GM12878 (cell line): ENCODE results near the gene AIFM3. TPM values are rescaled to one million over a fixed set of nuclear protein-coding genes. Genes with fewer than 3 reads are reported as not detected.

Experiments
- ATAC-seq: fragments of 200-7000 bp; cut with Tn5 transposase; 3 replicates; pipeline ENCODE4 v1.9.1; 2020; ENCODE audit warnings: mild to moderate bottlenecking, moderate library complexity
- BruUV-seq: library from RNA; stranded (reverse); fragments of 400-500 nt; replicated peaks from 2 replicates; lab custom pipeline; 2021; lab: Mats Ljungman, UMichigan
- CTCF ChIA-PET: fragments of 300-600 bp; sonication (Branson Sonifier 250); formaldehyde crosslinking; extraction: SDS; loops from one replicate; lab custom pipeline; 2021; ENCODE audit warnings: inconsistent platforms; lab: Yijun Ruan, JAX
- POLR2A ChIA-PET: fragments of 350-600 bp; formaldehyde crosslinking; extraction: SDS; loops from one replicate; lab custom pipeline; 2021; ENCODE audit warnings: inconsistent platforms; lab: Charles Lee
- RAD21 ChIA-PET: fragments of 300-600 bp; sonication (Branson Sonifier 250); formaldehyde crosslinking; loops from one replicate; lab custom pipeline; 2023; ENCODE audit warnings: antibody characterized with exemption; ENCODE audit not compliant: unreplicated experiment; lab: Charles Lee
- SMC1A ChIA-PET: fragments of 300-600 bp; sonication (Branson Sonifier 250); formaldehyde crosslinking; loops from one replicate; lab custom pipeline; 2023; ENCODE audit not compliant: unreplicated experiment, uncharacterized antibody; lab: Charles Lee
- DNase-seq: peaks from one replicate; pipeline ENCODE4 v3.0.0-alpha.2; 2011; ENCODE audit warnings: low read depth, low spot score
- FAIRE-seq: peaks from 3 replicates; lab custom pipeline; 2011; peaks lifted over from hg19 to GRCh38; lab: Jason Lieb, UNC
- H2AFZ ChIP-seq: 2 replicates; pipeline ENCODE4 v1.6.0; 2011; ENCODE audit warnings: low read depth, low read length, control low read depth; ENCODE audit not compliant: control insufficient read depth
- H3K27ac ChIP-seq: 2 replicates; pipeline ENCODE4 v1.5.1; 2011; ENCODE audit warnings: control low read depth; ENCODE audit not compliant: control insufficient read depth, insufficient read depth
- H3K27me3 ChIP-seq, 2 experiments: replicated peaks in 1 of 2; 2 replicates each; pipeline versions ENCODE4 v1.6.0 to v1.6.1; 2011; ENCODE audit warnings: low read length in 1 of 2; ENCODE audit not compliant: control insufficient read depth in 2 of 2, insufficient read depth in 2 of 2
- H3K36me3 ChIP-seq, 2 experiments: 2 replicates each; pipeline ENCODE4 v1.5.1; 2011; ENCODE audit warnings: low read length in 1 of 2; ENCODE audit not compliant: control insufficient read depth in 2 of 2, insufficient read depth in 2 of 2
- H3K4me1 ChIP-seq: 2 replicates; pipeline ENCODE4 v1.6.1; 2011; ENCODE audit warnings: mild to moderate bottlenecking, low read length, moderate library complexity, mixed read lengths; ENCODE audit not compliant: control insufficient read depth, insufficient read depth
- H3K4me2 ChIP-seq: 2 replicates; pipeline ENCODE4 v1.6.0; 2011; ENCODE audit warnings: control low read depth; ENCODE audit not compliant: control insufficient read depth, insufficient read depth
- H3K4me3 ChIP-seq: fragments of 200-600 bp; sonication (generic); 2 replicates; pipeline ENCODE4 v1.5.1; 2016
- H3K79me2 ChIP-seq: 2 replicates; pipeline ENCODE4 v1.6.0; 2011; ENCODE audit warnings: low read length; ENCODE audit not compliant: control insufficient read depth, insufficient read depth
- H3K9ac ChIP-seq: 2 replicates; pipeline ENCODE4 v1.8.0; 2011; ENCODE audit warnings: low read length, control low read depth, mixed read lengths; ENCODE audit not compliant: control insufficient read depth, insufficient read depth
- H3K9me3 ChIP-seq: replicated peaks from 3 replicates; pipeline ENCODE4 v1.5.1; 2011; ENCODE audit warnings: mild to moderate bottlenecking, low read length; ENCODE audit not compliant: control insufficient read depth, insufficient read depth
- H4K20me1 ChIP-seq: 2 replicates; pipeline ENCODE4 v1.6.0; 2011; ENCODE audit not compliant: control insufficient read depth, insufficient read depth
- CHD2 ChIP-seq: IDR thresholded peaks from 2 replicates; pipeline ENCODE4 v1.6.1; 2011; ENCODE audit warnings: low read depth, low read length, improper control_type of control experiment, borderline replicate concordance
- CTCF ChIP-seq, 3 experiments: IDR thresholded peaks in 2 of 3; conservative IDR thresholded peaks in 1 of 3; 2 replicates each; pipeline ENCODE4 v1.5.1; 2011; ENCODE audit warnings: low read depth in 3 of 3, low read length in 3 of 3, mild to moderate bottlenecking in 3 of 3, control low read depth in 2 of 3, moderate library complexity in 2 of 3, inconsistent platforms in 1 of 3, mixed read lengths in 1 of 3; ENCODE audit not compliant: control insufficient read depth in 2 of 3, insufficient read depth in 1 of 3; ENCODE audit errors: extremely low read depth in 1 of 3
- ELK1 ChIP-seq: IDR thresholded peaks from 2 replicates; pipeline ENCODE4 v1.6.1; 2012; ENCODE audit warnings: low read depth, low read length, improper control_type of control experiment
- HDAC2 ChIP-seq: fragments of 200-600 bp; sonication (generic); IDR thresholded peaks from 2 replicates; pipeline ENCODE4 v1.6.1; 2017
- IKZF1 ChIP-seq: fragments of 450-650 bp; conservative IDR thresholded peaks from 2 replicates; pipeline ENCODE4 v1.6.1; 2017; ENCODE audit warnings: antibody characterized with exemption, mild to moderate bottlenecking
- MTA3 ChIP-seq: IDR thresholded peaks from 2 replicates; pipeline ENCODE4 v1.6.1; 2012; ENCODE audit warnings: low read length, inconsistent platforms, borderline replicate concordance
- NR2F1 ChIP-seq: fragments of 450-650 bp; conservative IDR thresholded peaks from 2 replicates; pipeline ENCODE4 v1.6.1; 2017; ENCODE audit warnings: mild to moderate bottlenecking
- YY1 ChIP-seq: IDR thresholded peaks from 2 replicates; pipeline ENCODE4 v1.6.1; 2011; ENCODE audit warnings: low read depth, mild to moderate bottlenecking, low read length
- ZBTB11 ChIP-seq: fragments of 450-650 bp; formaldehyde crosslinking; IDR thresholded peaks from 2 replicates; pipeline ENCODE4 v1.5.0; 2022; ENCODE audit warnings: mild to moderate bottlenecking, missing genetic modification characterization
- ZBTB4 ChIP-seq: fragments of 450-650 bp; formaldehyde crosslinking; IDR thresholded peaks from 2 replicates; pipeline ENCODE4 v1.4.0; 2022; ENCODE audit warnings: mild to moderate bottlenecking, moderate library complexity
- ZNF217 ChIP-seq: fragments of 450-650 bp; IDR thresholded peaks from 2 replicates; pipeline ENCODE4 v1.6.1; 2017; ENCODE audit warnings: antibody characterized with exemption, mild to moderate bottlenecking
- WGBS: methylation state at CpG from one replicate; pipeline ENCODE4 v1.1.6; 2016; ENCODE audit warnings: low lambda C conversion rate; ENCODE audit not compliant: insufficient replicate concordance, insufficient coverage; ENCODE audit errors: missing lambda C conversion rate; 5-methylcytosine and 5-hydroxymethylcytosine counted together
- in situ Hi-C: fragments of 300-500 bp; cut with MboI; formaldehyde crosslinking; loops from 9 replicates; pipeline ENCODE4 v1.14.3; 2018; ENCODE audit warnings: mixed read lengths
- intact Hi-C: fragments of 100-400 bp; cut with micrococcal nuclease; formaldehyde crosslinking; loops from one replicate; pipeline ENCODE4 v1.14.2; 2022; ENCODE audit not compliant: unreplicated experiment
- polyA plus RNA-seq, 11 experiments: library from polyadenylated mRNA; depleted of rRNA in 4 of 11; unstranded in 6 of 11; stranded (reverse) in 5 of 11; fragments of >200 nt; fragmentation: Nextera tagmentation in 4 of 11; fragmentation: Illumina TruSeq in 1 of 11; extraction: Ambion mirVana in 4 of 11; extraction: Trizol in 1 of 11; gene quantifications; 1 replicate in 1 of 11; 2 replicates in 10 of 11; pipeline versions ENCODE4 v1.2.1 to v1.2.3, GENCODE V29; 2011 to 2016; ENCODE audit warnings: inconsistent platforms in 2 of 11, missing spikeins in 2 of 11, low read depth in 1 of 11
- total RNA-seq, 4 experiments: library from RNA; depleted of rRNA in 3 of 4; stranded (reverse); fragments of >200 nt in 3 of 4; fragmentation: Illumina TruSeq in 1 of 4; extraction: Trizol in 1 of 4; gene quantifications; 2 replicates each; pipeline versions ENCODE4 v1.2.1 to v1.2.3, GENCODE V29; 2013 to 2021

AIFM3 gene
- total and polyA plus RNA-seq, 10 of the 15 experiments (the other 5 are each of a cell fraction or from before 2014, with no cell fraction given) = 0.06 to 0.34 (median 0.21) TPM; not detected in 6

- TF ChIP-seq CTCF (IDR thresholded peaks at IDR 0.05 in 2 of 3, conservative IDR thresholded peaks at IDR 0.05 in 1 of 3; ENCODE audit: control insufficient read depth in 2 of 3, extremely low read depth in 1 of 3, insufficient read depth in 1 of 3, low read depth in 3 of 3, low read length in 3 of 3) = no peak
- no peak for TF ChIP-seq MTA3
- no peak for TF ChIP-seq CHD2
Observed at GRCh38 chr22:20982563-20982882, 15.5 kb downstream of the AIFM3 start (continued).

- ChIA-PET SMC1A (no interaction called here), POLR2A (interaction anchor here (1.9 kb wide), 1 partner anchor 19 kb away, joined by 9 read pairs; the partner anchor contains the start of gene THAP7), CTCF (interaction anchor here (1.7 kb wide), 1 partner anchor 19 kb away, joined by 9 read pairs; the partner anchor contains the start of gene THAP7), RAD21 (interaction anchor here (1.3 kb wide), 1 partner anchor 97 kb away, joined by 6 read pairs; no protein-coding TSS in a partner anchor)
- H3K9me3 ChIP-seq = peaks cover 5% of the 10 kb centered on the region; the same call in 2 of the 3 replicates
- H3K27me3 ChIP-seq = no peaks in the 10 kb centered on the region
- H3K27ac ChIP-seq = no peak overlapping the region
- H3K9ac ChIP-seq = peak overlapping the region; percentile 95
- in situ Hi-C loops = no loop called here
- no peaks in the 10 kb centered on the region for H3K36me3 ChIP-seq
- H3K79me2 ChIP-seq = peaks cover 16% of the 10 kb centered on the region
- DNase-seq (no peak), ATAC-seq (no peak), FAIRE-seq (peak; percentile 23)
- intact Hi-C loops = no loop called here
- H3K4me3 ChIP-seq = peak overlapping the region; percentile 94
- no peaks in the 10 kb centered on the region for H4K20me1 ChIP-seq
- H2AFZ ChIP-seq = no peak overlapping the region
- WGBS = 71% methylated on average over 5 of the region's 5 CpGs
- peak overlapping the region; percentile 97 for H3K4me2 ChIP-seq
- peaks cover 10% of the 10 kb centered on the region; the same call in 1 of the 2 replicates for H3K4me1 ChIP-seq
- BruUV-seq = no TSS peak
- TF ChIP-seq YY1 (no peak), HDAC2 (no peak), IKZF1 (no peak), NR2F1 (no peak), ZBTB11 (CRISPR knock-in tag) (no peak), ZBTB4 (no peak), ELK1 (no peak), ZNF217 (no peak)
Observed at GRCh38 chr22:20983081-20983771, 16.2 kb downstream of the AIFM3 start.
